Stimulated activated CD4-positive, alpha-beta T cell treated with anti-CD3 and anti-CD28 coated beads, Interleukin-12 subunit alpha, Interleukin-12 subunit beta, amount 100 ng/mL, for 48 hours (primary cell): ENCODE data around the gene FAR1.

Experiments
- DNase-seq, 3 donors: peaks; one replicate each; pipeline ENCODE4 v3.0.0-alpha.2; 2020; ENCODE audit warnings: low read depth in 2 of 3, low spot score in 1 of 3

Gene FAR1

DNA sequence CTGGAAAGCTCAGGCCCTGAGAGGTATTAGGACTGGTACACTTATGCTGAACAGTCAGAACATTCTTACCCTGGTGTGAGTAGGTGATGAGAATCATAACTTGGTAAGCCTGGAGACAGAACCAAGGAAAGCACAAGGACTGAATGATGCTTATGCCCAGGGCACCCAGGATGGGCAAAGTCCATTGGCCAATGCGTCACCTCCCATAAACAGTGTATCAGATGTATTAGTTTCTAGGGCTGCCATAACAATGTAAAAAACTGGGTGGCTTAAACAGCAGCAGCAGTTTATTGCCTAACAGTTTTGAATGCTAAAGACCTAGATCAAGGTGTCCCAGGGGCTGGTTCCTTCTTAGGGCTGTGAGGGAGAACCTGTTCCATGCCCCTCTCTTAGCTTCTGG, 107.0 kb downstream of the FAR1 start:
- no peak for DNase-seq

DNA sequence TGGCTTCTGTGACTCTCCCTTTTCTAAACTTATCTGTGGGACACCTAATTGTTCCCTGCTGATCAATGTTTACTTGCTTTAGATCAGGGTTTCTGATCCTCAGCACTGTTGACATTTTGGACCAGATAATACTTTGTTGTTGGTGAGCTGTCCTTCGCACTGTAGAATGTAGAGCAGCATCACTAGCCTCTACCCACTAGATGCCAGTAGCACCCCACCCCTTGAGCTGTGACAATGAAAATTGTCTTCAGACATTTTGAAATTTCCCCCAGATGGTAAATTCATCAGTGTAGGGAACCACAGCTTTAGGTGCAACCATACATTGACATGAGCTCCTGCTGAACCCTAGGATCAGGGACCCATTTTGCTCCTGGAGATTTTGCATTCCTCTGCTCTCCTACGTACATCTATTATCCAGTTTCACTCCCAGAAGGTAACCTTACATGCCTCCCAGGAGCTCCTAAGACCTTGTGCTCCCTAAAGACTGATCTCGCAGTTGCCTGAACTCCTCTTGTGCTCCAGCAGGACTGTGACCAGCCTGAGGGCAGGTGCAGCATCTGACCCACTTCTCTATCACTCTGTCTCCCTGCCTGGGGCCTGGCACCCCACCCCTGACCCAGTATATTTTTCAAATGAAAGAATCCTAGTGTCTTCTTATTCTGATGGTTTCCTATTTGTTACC, 107.8 kb downstream of the FAR1 start:
- DNase-seq: peak in 1 of 3 donors; percentile 2

DNA sequence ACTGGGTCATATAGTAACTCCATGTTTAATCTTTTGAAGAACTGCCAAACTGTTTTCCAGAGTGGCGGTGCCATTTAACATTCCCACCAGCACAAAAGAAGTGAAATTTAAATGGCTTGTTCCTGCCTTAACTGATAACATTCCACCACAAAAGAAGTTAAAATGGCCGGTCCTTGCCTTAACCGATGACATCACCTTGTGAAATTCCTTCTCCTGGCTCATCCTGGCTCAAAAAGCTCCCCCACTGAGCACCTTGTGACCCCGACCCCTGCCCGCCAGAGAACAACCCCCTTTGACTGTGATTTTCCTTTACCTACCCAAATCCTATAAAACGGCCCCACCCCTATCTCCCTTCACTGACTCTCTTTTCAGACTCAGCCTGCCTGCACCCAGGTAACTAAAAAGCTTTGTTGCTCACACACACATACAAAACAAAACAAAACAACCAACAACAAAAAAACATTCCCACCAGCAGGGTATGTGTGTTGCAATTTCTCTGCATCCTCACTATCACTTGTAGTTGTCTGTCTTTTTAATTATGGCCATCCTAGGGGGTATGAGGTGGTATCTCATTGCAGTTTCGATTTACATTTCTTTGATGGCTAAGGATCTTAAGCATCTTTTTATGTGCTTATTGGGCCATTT, 109.0 kb downstream of the FAR1 start:
- DNase-seq: no peak

DNA sequence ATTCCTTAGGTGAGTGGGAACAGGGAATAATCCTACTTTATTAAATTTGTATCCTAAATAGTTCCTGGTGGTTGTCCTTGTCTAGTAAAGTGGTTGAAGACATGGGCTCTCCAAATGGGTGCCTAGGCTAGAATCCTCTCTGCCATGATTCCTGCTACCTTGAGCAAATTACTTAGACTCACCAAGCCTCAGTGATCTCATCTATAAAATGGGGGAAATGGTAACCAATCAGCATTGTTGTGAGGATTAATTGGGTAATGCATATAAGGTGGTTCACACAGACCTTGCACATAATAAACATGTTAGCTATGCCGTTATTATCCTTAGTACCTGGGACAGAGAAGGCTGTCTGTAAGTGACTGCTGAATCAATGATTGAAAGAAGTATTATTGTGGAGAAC, 109.9 kb downstream of the FAR1 start:
- DNase-seq: no peak

DNA sequence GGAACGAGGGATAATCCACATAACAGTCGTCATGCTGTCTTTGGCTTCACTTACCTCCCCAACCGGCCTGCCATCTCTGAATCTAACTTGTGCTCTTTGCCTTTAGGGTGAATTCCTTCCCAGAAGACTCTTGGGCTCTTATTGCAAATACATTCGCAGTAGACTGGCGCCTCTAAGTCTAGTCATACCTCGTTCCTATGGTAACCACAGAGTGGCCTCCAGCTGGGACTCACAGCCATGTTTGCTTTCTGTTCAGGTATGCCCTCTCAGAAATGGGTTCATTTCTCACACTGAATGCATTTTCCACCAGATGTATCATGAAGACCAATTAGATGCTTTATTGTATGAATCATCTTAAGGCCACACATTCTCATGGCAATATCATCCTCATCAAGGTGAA, 112.7 kb downstream of the FAR1 start:
- no peak for DNase-seq
